Right lobe of liver (tissue), 6 donors: ENCODE results near the gene RAB8B. TPM values are rescaled to one million over a fixed set of nuclear protein-coding genes. Genes with fewer than 3 reads are reported as not detected.

Experiments
- ATAC-seq, 4 donors: fragments of 200-7000 bp; cut with Tn5 transposase; one replicate each; pipeline ENCODE4 v1.9.1; 2020; ENCODE audit warnings: mild to moderate bottlenecking in 4 of 4, moderate library complexity in 4 of 4
- DNase-seq, 3 donors: peaks; one replicate each; pipeline ENCODE4 v3.0.0-alpha.2; 2020
- H3K27ac ChIP-seq, 3 donors: fragments of 200-600 bp; one replicate each; pipeline ENCODE4 v1.8.0; 2022
- H3K27me3 ChIP-seq, 2 donors: fragments of 200-600 bp; one replicate each; pipeline ENCODE4 v1.8.0; 2022
- H3K36me3 ChIP-seq, 4 donors: fragments of 200-600 bp; sonication (generic) in 1 of 4; one replicate each; pipeline versions ENCODE4 v1.5.1 to v1.8.0; 2017 to 2022; ENCODE audit warnings: control low read depth in 1 of 4
- H3K4me1 ChIP-seq, 4 donors: fragments of 200-600 bp; sonication (generic) in 1 of 4; one replicate each; pipeline versions ENCODE4 v1.5.1 to v1.8.0; 2017 to 2022; ENCODE audit warnings: control low read depth in 1 of 4
- H3K4me3 ChIP-seq, 3 donors: fragments of 200-600 bp; one replicate each; pipeline ENCODE4 v1.8.0; 2022
- H3K9me3 ChIP-seq, 4 donors: fragments of 200-600 bp; sonication (generic) in 1 of 4; one replicate each; pipeline versions ENCODE4 v1.5.1 to v1.8.0; 2017 to 2022; ENCODE audit warnings: control low read depth in 1 of 4
- POLR2A ChIP-seq: fragments of 450-650 bp; IDR thresholded peaks from one replicate; pipeline ENCODE4 v1.6.1; 2017; ENCODE audit warnings: antibody characterized with exemption, mild to moderate bottlenecking
- WGBS: methylation state at CpG from one replicate; pipeline ENCODE4 v1.1.6; 2018; ENCODE audit warnings: low coverage, low lambda C conversion rate; ENCODE audit not compliant: insufficient coverage; ENCODE audit errors: missing lambda C conversion rate; 5-methylcytosine and 5-hydroxymethylcytosine counted together
- intact Hi-C, 2 donors: fragments of 100-400 bp; cut with DNase I; formaldehyde crosslinking; loops; one replicate each; pipeline versions ENCODE4 v1.11.2 to v1.14.1; 2022
- total RNA-seq, 6 experiments: library from RNA; depleted of rRNA in 2 of 6; stranded (reverse); fragments of >200 nt in 2 of 6; fragmentation: NEBNext Ultra II Directional in 3 of 6; extraction: Animal tissue kit (Norgen Biotek cat#: 25700) in 3 of 6; gene quantifications; one replicate each; pipeline versions ENCODE4 v1.1.0 to v1.2.4, GENCODE V29; 2016 to 2023
- TF ChIP-seq, protein P1 (sequence below), 4 donors: fragments of 200-600 bp in 3 of 4; fragments of 450-650 bp in 1 of 4; IDR thresholded peaks; one replicate each; pipeline versions ENCODE4 v1.5.1 to v1.8.0; 2016 to 2022; ENCODE audit warnings: antibody characterized with exemption in 4 of 4, mild to moderate bottlenecking in 2 of 4
- donor health status: DM: no; HTN: yes; CAD: no.
- donor health status: DM: no; HTN: no; CAD: no.
- donor health status: DM: no; HTN: no; CAD: no.
- donor health status: DM: no; HTN: yes; CAD: no.
- donor health status: DM: no; HTN: yes; CAD: no.

Gene RAB8B
- total RNA-seq, 6 experiments from 2014 or later, result 5.8 to 50.7 (median 14.3) TPM

DNA sequence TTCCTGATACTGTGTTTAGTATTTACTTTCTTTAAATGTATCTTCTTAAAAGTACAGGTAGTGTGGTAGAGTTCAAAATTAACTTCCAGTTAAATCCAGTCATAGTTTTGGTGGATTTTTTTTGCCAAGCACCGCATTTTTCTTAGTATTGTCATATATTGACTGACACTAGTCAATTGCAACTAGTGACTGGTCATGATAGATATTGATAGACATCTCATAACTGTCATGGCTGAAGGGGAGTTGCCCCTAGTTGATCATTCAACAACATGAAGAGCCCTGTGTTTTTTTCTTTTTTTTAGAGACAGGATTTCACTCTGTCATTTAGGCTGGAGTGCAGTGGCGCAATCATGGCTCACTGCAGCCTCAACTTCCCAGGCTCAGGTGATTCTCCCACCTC lies 22.1 kb downstream of the RAB8B start:
- 86% methylated on average over 2 of the region's 2 CpGs for WGBS
- ATAC-seq, result peak in 1 of 4 donors; percentile 9

DNA sequence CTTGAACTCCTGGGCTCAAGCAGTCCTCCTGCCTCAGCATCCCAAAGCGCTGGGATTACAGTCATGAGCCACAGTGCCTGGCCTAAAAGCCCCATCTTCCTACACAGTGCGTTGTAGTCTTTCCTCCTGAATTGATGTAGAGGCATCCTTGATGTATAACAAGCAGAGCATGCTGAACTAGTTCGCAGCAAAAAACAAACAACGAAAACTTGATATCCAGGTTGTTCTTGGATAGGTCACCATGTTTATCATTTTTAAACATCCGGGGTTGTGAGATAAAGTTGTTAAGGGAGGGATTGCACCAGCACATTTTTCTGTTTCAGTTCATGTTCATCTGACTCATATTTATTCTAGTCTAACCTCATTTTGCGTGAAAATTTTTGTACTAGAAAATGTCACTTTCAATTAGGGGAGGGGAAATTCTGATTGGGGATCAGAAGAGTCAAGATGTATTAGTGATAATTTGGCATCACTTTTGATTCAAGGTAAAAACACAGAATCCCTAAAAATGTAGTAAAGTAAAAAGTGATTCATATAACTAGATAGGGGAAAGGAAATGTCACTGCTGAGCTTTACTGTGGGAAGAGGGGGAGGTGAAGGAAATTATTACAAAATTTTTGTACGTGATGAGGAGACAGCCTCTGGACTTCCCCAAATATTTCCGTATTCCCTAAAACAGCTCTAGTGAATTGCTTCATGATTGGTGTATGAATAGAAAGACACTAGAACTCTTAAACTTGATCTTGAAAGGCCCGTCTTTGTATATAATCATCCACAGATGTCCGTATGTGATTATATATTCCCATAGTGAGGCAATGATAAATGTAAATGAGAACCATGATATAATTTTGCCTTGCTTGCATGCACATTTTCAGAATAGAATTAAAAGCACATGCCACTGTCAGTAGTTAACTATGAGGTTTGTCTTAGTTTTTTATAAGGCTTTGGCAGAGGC lies 22.9 kb downstream of the RAB8B start:
- TF ChIP-seq, protein P1, sequence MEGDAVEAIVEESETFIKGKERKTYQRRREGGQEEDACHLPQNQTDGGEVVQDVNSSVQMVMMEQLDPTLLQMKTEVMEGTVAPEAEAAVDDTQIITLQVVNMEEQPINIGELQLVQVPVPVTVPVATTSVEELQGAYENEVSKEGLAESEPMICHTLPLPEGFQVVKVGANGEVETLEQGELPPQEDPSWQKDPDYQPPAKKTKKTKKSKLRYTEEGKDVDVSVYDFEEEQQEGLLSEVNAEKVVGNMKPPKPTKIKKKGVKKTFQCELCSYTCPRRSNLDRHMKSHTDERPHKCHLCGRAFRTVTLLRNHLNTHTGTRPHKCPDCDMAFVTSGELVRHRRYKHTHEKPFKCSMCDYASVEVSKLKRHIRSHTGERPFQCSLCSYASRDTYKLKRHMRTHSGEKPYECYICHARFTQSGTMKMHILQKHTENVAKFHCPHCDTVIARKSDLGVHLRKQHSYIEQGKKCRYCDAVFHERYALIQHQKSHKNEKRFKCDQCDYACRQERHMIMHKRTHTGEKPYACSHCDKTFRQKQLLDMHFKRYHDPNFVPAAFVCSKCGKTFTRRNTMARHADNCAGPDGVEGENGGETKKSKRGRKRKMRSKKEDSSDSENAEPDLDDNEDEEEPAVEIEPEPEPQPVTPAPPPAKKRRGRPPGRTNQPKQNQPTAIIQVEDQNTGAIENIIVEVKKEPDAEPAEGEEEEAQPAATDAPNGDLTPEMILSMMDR (IDR thresholded peaks at IDR 0.05), result no peak
- TF ChIP-seq POLR2A, result peak; percentile 42
- H3K27ac ChIP-seq, result peak overlapping the region; percentile 14 to 84 (median 14)
- intact Hi-C loops, result no loop called here
- peaks cover under 1 to 9% (median 5%) of the 10 kb centered on the region in 4 donors for H3K4me1 ChIP-seq
- H3K36me3 ChIP-seq, result no peaks in the 10 kb centered on the region
- 33% methylated on average over 10 of the region's 10 CpGs for WGBS
- DNase-seq (no peak), ATAC-seq (peak; percentile 59 to 79 (median 66))
- H3K4me3 ChIP-seq, result no peak overlapping the region
- H3K9me3 ChIP-seq, result no peaks in the 10 kb centered on the region
- no peaks in the 10 kb centered on the region for H3K27me3 ChIP-seq

More for the DNA sequence above, 22.1 kb downstream of the RAB8B start:
- H3K36me3 ChIP-seq, result no peaks in the 10 kb centered on the region
- DNase-seq, result no peak
- intact Hi-C loops, result no loop called here
- no peaks in the 10 kb centered on the region for H3K9me3 ChIP-seq
- H3K27me3 ChIP-seq, result no peaks in the 10 kb centered on the region
- peaks cover 0 to 9% (median 5%) of the 10 kb centered on the region in 4 donors for H3K4me1 ChIP-seq
- H3K4me3 ChIP-seq, result no peak overlapping the region
- H3K27ac ChIP-seq, result peak overlapping the region in 2 of 3 donors; percentile 14 to 84
- TF ChIP-seq, protein P1 (IDR thresholded peaks at IDR 0.05), result no peak
- no peak for TF ChIP-seq POLR2A

DNA sequence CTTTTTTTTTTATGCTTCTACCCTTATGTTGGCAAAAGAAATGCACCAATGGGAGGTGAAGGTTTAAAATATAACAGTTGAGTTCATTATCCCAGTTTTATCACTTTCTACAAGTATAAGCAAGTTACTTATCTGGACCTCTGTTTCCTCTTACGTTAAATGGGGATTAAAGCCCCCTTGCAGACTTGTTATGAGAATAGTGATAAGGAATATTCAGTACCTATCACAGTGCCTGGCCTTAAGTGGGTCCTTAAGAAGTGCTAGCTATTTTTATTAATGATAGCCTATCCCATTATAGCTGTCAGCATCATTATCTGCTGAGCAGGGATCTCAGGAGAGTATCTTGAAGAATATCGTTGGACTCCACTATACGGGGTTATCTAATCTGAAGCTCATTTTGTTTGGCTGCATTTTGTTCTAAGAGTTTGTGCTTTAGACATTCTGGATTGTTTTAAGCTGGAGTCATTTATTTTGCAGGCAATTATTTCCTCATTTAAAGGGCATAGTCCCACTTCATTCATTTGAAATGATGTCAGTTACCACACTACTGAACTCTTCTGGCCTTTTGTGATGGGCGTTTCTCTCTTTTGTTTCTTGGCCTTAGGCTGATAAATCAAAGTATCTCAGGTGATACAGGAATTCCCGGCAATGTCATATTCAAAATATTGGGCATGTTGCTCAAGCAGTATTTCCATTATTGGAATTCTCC lies 28.8 kb downstream of the RAB8B start:
- H3K4me3 ChIP-seq, result no peak overlapping the region
- intact Hi-C loops, result no loop called here
- H3K36me3 ChIP-seq, result no peaks in the 10 kb centered on the region
- H3K9me3 ChIP-seq, result no peaks in the 10 kb centered on the region
- H3K27me3 ChIP-seq, result no peaks in the 10 kb centered on the region
- TF ChIP-seq, protein P1 (IDR thresholded peaks at IDR 0.05), result no peak
- TF ChIP-seq POLR2A, result no peak
- peaks cover 0 to 36% (median 6%) of the 10 kb centered on the region in 4 donors for H3K4me1 ChIP-seq
- WGBS, result 27% methylated on average over 5 of the region's 5 CpGs
- ATAC-seq, result peak; percentile 62 to 80 (median 72)
- DNase-seq, result no peak
- H3K27ac ChIP-seq, result peak overlapping the region; percentile 28 to 82 (median 41)

DNA sequence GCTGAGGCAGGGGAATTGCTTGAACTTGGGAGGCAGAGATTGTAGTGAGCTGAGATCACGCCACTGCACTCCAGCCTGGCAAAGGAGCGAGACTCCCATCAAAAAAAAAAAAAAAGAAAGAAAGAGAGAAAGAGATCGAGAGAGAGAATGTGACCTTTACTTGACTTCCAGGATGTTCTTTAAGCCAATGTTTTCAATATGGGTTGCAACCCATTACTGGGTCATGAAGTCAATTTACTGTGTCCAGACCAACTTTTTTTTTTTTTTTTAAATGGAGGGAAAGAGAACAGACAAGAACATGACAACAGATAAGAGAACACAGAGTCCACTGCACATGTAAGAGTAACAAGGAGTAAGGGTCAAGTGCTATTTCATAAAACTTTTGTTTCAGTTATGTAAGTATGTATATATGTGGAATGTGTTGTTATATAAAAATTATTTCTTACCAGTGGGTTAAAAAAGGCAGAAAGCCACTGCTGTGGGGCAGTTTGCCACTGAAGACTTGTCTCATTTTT lies 29.8 kb downstream of the RAB8B start:
- TF ChIP-seq POLR2A, result no peak
- TF ChIP-seq, protein P1 (IDR thresholded peaks at IDR 0.05), result no peak
- no peaks in the 10 kb centered on the region for H3K36me3 ChIP-seq
- peaks cover 0 to 36% (median 6%) of the 10 kb centered on the region in 4 donors for H3K4me1 ChIP-seq
- ATAC-seq (no peak), DNase-seq (no peak)
- no peak overlapping the region for H3K4me3 ChIP-seq
- no peaks in the 10 kb centered on the region for H3K27me3 ChIP-seq
- H3K27ac ChIP-seq, result peak overlapping the region in 2 of 3 donors; percentile 41 to 51
- intact Hi-C loops, result no loop called here
- H3K9me3 ChIP-seq, result no peaks in the 10 kb centered on the region
- no CpG with 5 or more reads among the region's 3 CpGs for WGBS
